ENCODE data around the gene MCTP1. TPM values are rescaled to one million over a fixed set of nuclear protein-coding genes. Genes with fewer than 3 reads are reported as not detected.

The MCTP1 gene
- total and polyA plus RNA-seq, 2 of the 8 experiments (the other 6 are each of a cell fraction or from before 2014, with no cell fraction given), result 0.56 to 3.4 TPM

- no peak overlapping the region for H2BK20ac ChIP-seq (ENCODE audit: low read length)
- H3K79me1 ChIP-seq (ENCODE audit: low read depth, low read length), result no peaks in the 10 kb centered on the region
- H3K9me3 ChIP-seq (ENCODE audit: insufficient read depth in 2 of 2, low read depth in 1 of 2, low read length in 1 of 2), result no peaks in the 10 kb centered on the region
- no peak overlapping the region for H3K14ac ChIP-seq (ENCODE audit: insufficient read length)
- H3K27ac ChIP-seq (ENCODE audit: low read depth, low read length), result no peak overlapping the region
- no peak overlapping the region for H3K18ac ChIP-seq (ENCODE audit: extremely low read depth, low read length)
- no peak overlapping the region for H3K4ac ChIP-seq (replicated peaks; ENCODE audit: insufficient read length, low read depth, low read length)
- H2AFZ ChIP-seq (ENCODE audit: low read length), result no peak overlapping the region
- no peak overlapping the region for H2AK5ac ChIP-seq (ENCODE audit: low read depth, low read length)
- no peak overlapping the region for H4K8ac ChIP-seq (ENCODE audit: extremely low read depth, insufficient read depth, low read length)
- no peak overlapping the region for H3K4me3 ChIP-seq (ENCODE audit: extremely low read depth in 1 of 4, insufficient read depth in 2 of 4, low read depth in 3 of 4, low read length in 4 of 4)
- no peak overlapping the region for H3K4me2 ChIP-seq (ENCODE audit: insufficient read depth in 1 of 2, low read depth in 2 of 2, low read length in 2 of 2)
- no peak overlapping the region for H3K23ac ChIP-seq (ENCODE audit: insufficient read length)
- H3K27me3 ChIP-seq (replicated peaks in 1 of 4; ENCODE audit: control insufficient read depth in 3 of 4, extremely low read depth in 1 of 4, insufficient read depth in 3 of 4, low read length in 3 of 4), result no peaks in the 10 kb centered on the region; a peak in 1 of 7 replicates
- no peaks in the 10 kb centered on the region for H4K20me1 ChIP-seq (replicated peaks in 1 of 2; ENCODE audit: control insufficient read depth in 1 of 2, insufficient read depth in 2 of 2, low read length in 2 of 2)
- H3K36me3 ChIP-seq (ENCODE audit: control insufficient read depth in 2 of 4, insufficient read depth in 4 of 4, low read length in 3 of 4), result no peaks in the 10 kb centered on the region
- no peak overlapping the region for H4K5ac ChIP-seq (ENCODE audit: insufficient read length, low read depth, low read length)
- no peaks in the 10 kb centered on the region for H3K23me2 ChIP-seq (ENCODE audit: low read depth, low read length)
- CTCF ChIA-PET (ENCODE audit: partially characterized antibody), result no interaction called here
- no peak overlapping the region for H2BK5ac ChIP-seq (ENCODE audit: low read depth, low read length)
- no peak overlapping the region for H4K91ac ChIP-seq (replicated peaks; ENCODE audit: insufficient read length, low read length)
- H2BK120ac ChIP-seq (replicated peaks; ENCODE audit: low read depth, low read length), result no peak overlapping the region
- H3K9ac ChIP-seq (replicated peaks in 1 of 4; ENCODE audit: extremely low read depth in 1 of 4, low read depth in 3 of 4, low read length in 3 of 4), result no peak overlapping the region
- H2BK12ac ChIP-seq (ENCODE audit: low read depth, low read length), result no peak overlapping the region
- DNase-seq (ENCODE audit: low read depth in 1 of 2, low spot score in 2 of 2) (no peak), FAIRE-seq (no peak)
- H3K79me2 ChIP-seq (ENCODE audit: control insufficient read depth in 1 of 2, insufficient read depth in 2 of 2, low read length in 2 of 2), result no peaks in the 10 kb centered on the region
- 96% methylated on average over 2 of the region's 2 CpGs; no CpG with 5 or more reads in 1 of the 2 experiments for WGBS, 2 experiments (ENCODE audit: extremely low coverage in 1 of 2, insufficient coverage in 1 of 2, insufficient read length in 1 of 2, insufficient replicate concordance in 2 of 2, low coverage in 1 of 2, low lambda C conversion rate in 2 of 2, missing lambda C conversion rate in 1 of 2)
- peaks cover 0 to 5% (median 0%) of the 10 kb centered on the region in 4 experiments; a peak in 2 of 7 replicates for H3K4me1 ChIP-seq (replicated peaks in 1 of 4; ENCODE audit: control insufficient read depth in 3 of 4, insufficient read depth in 4 of 4, low read length in 3 of 4)
- POLR2A ChIA-PET (ENCODE audit: partially characterized antibody), result no interaction called here
- TF ChIP-seq RAD21 (IDR thresholded peaks at IDR 0.05 in 1 of 2, conservative IDR thresholded peaks at IDR 0.05 in 1 of 2; ENCODE audit: low read depth in 2 of 2, low read length in 2 of 2) (no peak), KDM5A (IDR thresholded peaks at IDR 0.05; ENCODE audit: low read length) (no peak), SUZ12 (IDR thresholded peaks at IDR 0.05; ENCODE audit: low read length) (no peak), ASH2L (IDR thresholded peaks at IDR 0.05; ENCODE audit: low read length) (no peak), EZH2 (IDR thresholded peaks at IDR 0.05; ENCODE audit: low read depth, low read length, severe bottlenecking) (no peak), MAFK (IDR thresholded peaks at IDR 0.05; ENCODE audit: low read depth, low read length) (no peak), MAX (IDR thresholded peaks at IDR 0.05) (no peak), EGR1 (IDR thresholded peaks at IDR 0.05; ENCODE audit: borderline replicate concordance, low read depth, low read length) (no peak), GABPA (IDR thresholded peaks at IDR 0.05; ENCODE audit: borderline replicate concordance, insufficient read depth, low read length) (no peak)
- H3K56ac ChIP-seq (replicated peaks; ENCODE audit: insufficient read length, low read depth, low read length), result no peak overlapping the region
- H2BK15ac ChIP-seq (ENCODE audit: low read length), result no peak overlapping the region
Measured at GRCh38 chr5:95090774-95091173, 194.1 kb downstream of the MCTP1 start.

All from H1 (cell line).